Stromal cell of bone marrow (primary cell): ENCODE measurements around the gene BMI1.

Source experiments
- DNase-seq: peaks from one replicate; pipeline ENCODE4 v3.0.0-alpha.2; 2012; ENCODE audit warnings: low read depth

BMI1 gene

DNA sequence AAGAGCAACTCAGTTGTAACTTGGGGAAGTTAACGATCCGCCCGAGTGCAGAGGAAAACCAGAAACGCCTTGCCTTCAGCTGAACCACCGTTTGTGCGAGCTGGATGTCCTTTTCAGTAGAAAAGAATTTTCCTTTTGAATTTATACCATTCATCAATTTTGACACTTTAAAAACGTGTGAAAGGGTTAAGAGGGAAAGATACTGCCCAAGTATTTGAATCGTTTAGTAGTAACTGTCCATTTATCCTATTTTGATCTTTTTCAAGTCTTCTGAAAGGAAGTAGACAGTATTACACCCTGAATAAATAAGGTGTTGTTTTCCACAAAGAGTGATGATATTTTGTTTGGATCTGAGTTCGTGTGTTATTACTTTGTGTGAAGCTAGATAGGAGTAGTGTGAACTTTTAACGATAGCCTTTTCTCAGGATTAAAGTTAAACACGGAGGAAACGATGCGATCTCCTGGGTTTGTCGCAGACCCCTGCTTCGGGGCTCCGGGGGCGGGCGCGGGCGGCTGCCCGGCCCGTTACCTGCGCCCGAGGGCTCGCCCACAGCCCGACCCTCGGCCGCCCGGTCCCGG, 830 bp upstream of the BMI1 start:
- DNase-seq = no peak

DNA sequence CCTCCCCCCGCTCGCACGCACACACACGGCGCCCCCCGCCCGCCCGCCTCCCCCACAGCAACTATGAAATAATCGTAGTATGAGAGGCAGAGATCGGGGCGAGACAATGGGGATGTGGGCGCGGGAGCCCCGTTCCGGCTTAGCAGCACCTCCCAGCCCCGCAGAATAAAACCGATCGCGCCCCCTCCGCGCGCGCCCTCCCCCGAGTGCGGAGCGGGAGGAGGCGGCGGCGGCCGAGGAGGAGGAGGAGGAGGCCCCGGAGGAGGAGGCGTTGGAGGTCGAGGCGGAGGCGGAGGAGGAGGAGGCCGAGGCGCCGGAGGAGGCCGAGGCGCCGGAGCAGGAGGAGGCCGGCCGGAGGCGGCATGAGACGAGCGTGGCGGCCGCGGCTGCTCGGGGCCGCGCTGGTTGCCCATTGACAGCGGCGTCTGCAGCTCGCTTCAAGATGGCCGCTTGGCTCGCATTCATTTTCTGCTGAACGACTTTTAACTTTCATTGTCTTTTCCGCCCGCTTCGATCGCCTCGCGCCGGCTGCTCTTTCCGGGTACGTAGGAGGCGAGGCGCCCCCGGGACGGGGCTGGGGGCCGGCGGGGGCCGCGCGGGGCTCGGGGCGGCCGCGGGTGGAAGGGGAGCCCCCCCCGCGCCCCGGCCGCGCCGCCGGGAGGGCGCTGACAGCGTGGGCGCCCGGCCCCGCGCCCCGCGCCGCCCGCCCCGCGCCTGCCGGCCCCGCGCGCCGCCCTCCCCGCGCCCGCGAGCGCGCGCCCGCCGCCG, 441 bp downstream of the BMI1 start:
- DNase-seq = peak; percentile 53

DNA sequence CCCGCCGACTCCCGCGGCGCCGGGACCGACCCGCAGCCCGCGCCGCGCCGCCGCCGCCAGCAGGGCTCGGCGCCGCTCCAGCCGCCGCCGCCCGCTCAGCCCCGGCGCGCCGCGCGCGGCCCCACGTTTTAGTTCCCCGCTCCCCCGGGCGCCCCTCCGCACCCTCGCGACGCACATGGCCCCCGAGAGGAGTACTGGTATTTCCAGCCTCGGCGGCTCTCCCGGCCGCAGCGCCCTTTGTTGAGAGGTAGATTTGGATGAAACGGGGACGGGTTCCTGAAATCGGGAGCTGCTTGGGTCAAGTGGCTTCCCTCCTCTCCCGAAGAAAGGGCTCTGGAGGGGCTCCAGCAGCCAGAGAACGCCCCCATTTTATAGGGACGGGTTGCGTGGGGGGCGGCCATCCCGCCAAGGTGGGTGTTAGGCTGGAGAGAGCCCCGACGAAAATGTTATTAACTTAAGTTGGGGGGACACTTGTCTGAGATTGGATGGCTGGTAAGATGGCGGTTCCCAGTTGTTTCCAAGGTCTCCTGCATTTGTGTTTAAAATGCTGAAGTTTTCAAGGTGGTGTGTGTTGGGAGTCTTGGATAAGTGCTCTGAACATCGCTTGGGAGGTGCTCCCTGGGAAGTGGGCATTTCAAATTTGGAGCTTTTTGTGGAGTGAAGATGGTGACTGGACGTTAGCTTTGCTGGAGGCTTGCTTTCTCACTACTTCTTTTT, 1.2 kb downstream of the BMI1 start:
- DNase-seq = no peak

DNA sequence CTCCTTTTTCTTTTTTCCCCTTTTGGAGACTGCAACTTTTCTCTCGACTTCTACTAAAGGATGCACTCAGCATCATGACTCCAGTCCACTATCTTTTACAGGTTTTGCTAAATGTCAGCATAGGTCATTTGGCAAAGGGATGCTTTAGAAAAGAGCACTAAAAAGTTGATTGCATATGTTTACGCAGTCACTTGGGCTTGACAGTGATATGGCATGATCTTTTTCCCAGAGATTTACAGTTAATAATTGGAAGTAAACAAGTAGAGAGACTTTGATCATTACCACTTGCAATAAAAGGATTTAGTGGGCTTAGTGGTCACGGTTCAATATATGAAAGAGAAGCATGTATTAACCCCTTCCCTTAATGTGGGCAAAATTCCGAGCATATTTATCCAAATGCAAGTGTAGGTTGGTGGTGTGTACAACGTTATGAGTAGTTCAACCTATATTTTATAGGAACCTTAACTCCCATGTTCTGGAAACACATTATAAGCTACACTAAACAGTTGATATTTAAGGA, 1.8 kb downstream of the BMI1 start:
- DNase-seq = no peak

DNA sequence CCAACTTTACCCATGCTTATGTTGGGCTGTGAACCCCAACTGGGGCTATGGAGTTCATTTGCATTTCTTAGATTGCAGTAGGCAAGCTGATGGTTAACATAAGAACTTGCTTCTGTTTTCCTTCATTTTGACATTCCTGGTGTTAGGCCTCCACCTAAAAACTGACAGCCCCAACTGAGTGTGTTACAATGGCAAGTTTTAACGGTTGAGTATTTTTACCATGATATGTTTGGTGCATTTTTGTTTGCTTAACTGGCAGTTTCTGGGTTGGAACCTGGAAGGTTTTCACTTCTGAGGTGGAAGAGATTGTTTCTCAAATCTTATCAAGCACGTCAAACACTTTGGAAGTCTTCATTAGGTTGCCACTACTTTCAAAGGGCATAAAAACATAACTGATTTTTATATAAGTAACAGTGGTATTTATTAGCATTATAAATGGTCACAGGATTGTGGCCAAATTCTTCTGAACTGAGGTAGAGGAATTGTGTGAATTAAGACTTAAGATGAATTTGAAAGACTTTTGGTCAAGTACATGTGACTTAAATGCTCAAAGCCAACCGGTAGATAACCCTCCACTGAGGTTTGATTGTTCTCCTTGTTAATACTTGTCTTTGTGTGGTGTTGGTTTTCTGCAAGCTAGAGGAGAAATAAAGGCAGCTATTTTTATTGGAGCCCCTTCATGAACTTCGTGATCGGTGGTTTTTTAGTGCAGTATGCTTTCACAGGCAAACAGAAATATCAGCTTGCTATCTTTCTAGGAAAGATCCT, 2.8 kb downstream of the BMI1 start:
- DNase-seq = no peak

DNA sequence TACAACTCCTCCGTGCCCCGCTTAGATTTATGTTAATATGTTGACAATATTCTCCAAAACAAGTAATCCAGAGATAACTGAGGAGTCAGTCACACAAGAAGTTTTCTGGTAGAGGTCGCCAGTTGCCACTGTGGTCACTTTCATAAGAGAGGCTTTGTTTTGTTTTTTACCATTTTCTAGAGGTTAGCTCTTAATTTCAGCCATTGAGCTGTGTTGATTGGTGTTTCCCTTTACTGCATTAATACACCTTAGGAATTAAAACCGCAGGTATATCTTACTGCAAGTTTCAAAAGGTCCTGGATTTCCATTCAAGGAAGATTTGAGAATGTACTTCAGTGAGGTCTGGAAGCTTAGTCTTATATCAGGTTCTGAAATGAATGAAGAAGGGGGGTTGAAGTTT, 3.5 kb downstream of the BMI1 start:
- DNase-seq = no peak

DNA sequence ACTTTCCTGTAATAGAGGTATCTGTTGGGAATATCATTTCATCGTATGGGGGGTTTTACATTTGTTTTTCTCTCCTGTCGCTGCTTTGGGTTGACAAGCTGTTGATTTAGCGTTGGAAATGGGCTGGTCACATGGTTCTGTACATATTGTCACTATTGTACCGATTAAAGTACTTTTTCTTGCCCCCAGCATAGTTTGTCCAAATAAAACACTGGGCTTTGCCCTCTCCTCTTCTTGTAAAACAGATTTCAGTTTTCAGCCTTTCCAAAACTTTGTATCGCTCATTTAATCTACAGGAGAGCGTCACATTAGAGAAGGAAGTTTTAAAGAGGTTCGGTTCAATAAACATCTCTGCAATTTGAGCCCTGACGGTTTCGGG, 4.0 kb downstream of the BMI1 start:
- DNase-seq = no peak

DNA sequence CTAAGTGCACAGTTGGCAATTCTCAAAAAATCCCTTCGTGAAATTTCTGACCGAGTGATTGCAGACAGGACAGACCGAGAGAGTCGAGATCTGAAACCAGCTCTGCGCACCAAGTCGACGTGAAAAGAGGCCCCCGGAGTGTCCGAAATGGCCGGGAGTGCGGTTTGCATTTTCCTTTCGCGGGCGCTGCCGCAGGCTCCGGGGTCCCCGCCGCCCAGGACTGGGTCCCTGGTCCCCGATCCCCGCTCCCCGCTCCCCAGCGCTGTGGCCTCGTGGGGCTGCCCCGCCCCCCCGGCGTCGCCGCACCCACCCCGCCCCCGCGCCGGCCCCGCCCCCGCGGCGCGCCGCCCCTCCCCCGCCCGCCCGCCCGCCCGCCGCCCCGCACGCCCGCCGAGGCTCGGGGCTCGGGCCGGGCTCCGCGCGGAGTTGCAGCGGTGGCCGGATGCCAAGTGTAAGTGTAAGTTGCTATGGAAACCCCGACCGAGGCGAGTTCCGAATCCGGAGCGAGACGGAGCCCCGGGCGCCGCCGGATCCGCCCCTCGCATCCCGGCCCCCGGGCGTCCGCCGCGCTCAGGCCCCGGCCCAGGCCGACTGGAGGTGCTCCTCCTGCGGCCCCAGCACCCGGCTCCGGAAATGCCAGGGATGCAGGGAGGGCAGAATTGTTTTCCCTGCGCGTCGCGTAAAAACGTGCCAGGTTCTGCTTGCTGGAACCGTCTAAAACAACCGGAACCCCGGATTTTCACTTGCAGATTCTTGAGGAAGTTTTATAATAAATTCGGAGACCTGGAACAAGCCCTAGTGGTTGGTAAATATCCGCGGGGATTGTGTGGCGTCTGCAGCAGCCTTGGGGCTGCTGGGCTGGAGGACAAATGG, 4.6 kb downstream of the BMI1 start:
- no peak for DNase-seq

DNA sequence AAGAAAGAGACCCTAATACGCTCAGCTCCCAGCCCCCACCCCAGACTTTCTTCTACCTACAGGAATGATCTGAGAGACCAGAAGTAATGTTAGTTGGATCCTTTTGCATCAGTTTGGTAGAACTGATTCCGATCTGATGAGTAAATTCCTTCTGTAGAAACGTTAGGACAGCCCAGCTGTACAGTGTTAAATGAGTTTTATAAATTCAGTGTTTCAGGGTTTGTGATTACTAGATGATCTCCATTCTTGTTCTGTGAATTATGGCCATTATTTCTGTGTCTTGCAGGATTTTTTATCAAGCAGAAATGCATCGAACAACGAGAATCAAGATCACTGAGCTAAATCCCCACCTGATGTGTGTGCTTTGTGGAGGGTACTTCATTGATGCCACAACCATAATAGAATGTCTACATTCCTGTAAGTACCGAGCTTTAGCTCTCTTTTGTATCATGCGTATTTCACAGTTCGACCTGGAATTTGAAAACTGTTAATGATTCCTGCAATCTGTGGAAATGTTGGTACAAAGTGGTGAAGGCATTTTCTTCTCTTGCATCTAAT, 5.3 kb downstream of the BMI1 start:
- no peak for DNase-seq

DNA sequence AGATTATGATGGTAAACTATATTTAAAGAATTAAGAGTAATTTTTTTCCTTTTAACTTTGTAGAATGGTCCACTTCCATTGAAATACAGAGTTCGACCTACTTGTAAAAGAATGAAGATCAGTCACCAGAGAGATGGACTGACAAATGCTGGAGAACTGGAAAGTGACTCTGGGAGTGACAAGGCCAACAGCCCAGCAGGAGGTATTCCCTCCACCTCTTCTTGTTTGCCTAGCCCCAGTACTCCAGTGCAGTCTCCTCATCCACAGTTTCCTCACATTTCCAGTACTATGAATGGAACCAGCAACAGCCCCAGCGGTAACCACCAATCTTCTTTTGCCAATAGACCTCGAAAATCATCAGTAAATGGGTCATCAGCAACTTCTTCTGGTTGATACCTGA, 8.3 kb downstream of the BMI1 start:
- no peak for DNase-seq

DNA sequence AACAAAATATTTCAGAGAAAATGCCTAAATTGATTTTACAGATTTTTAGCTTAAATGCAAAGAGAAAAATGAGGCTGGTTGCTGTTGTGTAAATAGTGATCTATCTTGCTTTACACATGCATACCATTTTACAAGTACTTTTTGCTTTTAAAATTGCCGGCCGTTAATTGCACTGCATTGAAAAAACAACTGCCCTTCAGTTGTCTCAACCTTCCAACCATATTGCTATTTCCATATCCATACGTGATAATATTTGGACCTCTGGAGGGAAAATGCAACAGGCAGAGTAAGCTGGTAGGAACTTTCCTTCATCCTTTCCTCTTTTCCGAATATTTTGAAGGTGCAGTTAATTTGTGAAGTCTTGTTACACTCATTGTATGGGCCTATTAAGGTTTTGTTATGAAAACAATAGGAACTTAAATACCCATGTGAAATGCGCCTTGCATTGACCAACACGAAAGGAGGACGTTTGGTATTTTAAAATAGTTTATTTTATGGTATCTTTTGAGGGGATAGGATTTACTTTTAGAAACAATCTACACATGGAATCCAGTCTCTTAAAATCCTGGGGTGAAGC, 11.3 kb downstream of the BMI1 start:
- DNase-seq = no peak

DNA sequence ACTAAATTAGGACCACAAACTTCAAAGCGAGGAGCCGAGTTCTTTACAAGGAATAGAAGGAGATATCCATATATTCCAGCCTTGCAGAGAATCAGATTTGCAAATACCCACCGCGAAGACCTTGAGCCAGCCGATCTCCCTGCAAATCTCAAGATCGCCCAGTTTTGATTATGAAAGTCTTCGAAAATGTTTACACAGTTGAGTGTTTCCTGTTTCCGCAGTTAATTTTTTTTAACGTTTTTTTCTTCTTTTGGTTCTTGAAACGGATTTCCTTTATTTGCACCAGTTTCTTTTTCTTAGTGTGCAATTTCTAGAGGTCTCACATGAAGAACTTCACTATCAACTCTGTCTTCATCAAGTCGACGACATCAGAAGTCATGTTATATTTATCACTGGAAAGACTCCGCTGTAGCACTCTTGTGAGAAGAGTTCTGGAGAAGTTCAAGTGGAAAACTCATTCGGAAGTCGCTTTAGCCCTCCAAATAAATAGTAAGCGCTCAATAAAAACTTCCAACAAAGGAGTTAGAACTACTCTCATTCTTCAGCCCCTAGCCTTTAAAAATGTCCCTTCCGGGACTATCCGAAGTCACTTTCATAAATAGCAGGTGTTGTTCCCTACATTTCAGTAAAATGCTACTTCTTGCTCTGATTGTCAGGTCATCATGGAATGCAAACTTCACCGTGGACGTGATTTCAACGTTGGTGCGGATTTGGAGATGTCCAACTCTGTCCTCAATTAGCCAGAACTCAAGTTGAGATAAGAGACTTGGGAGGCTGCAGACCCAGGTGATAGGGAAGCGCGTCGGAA, 12.5 kb downstream of the BMI1 start:
- DNase-seq = no peak

DNA sequence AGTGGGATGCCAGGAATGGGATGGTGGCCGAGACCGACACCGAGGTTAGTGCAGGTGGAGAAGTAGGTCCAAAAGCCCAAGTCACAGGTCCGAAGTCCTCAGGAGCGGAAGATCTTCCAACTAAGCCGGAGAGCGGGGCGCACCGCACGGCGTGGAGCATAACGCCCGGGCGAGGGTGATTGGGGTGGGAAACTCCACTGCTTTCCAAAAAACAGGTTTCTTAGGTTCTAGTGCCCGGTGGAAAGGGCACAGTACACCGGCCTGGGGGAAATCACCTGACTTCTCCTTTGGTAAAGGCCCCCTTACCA, 13.0 kb downstream of the BMI1 start:
- DNase-seq = no peak

DNA sequence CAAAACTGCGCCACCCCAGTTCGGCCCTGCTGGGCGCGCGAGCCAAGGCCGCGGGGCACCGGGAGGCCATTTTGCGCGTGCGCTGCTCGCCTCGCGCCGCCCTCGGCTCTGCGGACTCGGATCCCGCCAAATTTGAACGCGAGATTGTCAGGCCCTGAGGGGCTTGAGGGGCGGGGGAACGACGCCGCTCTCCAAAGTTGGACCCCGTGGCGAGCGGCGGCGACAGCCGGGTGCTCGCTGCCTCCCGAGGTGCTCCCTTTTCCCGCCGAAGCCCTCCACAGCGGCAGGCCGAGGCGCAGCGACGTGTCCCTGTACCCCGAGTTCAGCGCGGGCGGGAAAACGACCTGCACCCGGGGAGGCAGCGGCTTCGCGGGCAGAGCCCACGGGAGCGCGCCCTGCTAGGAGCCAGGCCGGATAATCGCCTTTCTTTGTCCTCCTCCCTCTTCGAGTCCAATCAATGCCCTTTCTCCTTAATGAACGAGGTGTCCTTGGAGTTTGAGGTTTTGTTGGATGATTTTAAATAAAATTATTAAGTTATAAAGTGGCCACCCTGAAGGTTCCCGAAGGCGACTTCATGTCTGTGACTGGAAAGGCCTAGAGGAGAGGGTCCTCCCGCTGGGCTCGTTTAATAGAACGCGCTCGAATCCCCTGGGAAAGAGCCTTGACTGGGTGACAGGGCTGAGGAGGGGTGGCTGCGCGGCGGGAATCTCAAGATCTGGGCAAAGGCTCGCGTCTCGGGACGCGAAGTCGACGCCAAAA, 13.7 kb downstream of the BMI1 start:
- DNase-seq = no peak

DNA sequence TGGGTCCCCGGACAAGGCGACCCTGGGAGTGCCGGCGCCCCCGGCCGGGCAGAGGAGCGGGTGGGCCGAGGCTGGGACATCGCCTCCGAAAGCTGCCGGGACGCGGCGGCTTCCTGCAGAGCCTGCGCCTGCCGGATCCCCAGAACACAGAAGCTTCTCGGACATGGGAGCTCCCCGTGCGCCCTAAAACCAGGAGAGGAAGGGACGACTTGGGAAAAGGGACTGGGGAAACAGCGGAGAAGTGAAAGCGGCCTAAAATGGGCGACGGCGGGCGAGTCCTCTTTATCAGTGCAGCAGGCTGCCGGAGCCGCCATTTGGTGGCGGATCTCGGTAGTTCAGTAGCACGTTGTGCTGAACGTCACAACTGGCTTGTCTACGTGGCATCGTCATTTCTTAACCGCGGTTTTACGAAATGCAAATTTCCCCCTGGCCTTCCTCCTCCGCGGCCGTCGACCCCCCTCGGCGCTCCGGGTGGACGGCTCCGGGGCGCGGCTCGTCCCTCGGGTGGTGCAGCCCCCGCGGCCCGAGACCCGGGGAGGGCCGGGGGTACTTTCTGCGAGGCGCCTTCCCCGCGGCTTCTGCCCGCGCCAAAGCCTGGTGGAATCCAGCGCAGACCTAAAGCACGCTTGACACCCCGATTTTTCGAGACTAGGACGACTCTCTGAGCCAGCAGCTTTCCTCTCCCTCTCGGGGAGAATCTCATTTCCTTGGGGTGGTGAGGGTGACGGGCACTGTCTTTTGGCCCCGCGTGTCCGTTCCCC, 14.5 kb downstream of the BMI1 start:
- no peak for DNase-seq

DNA sequence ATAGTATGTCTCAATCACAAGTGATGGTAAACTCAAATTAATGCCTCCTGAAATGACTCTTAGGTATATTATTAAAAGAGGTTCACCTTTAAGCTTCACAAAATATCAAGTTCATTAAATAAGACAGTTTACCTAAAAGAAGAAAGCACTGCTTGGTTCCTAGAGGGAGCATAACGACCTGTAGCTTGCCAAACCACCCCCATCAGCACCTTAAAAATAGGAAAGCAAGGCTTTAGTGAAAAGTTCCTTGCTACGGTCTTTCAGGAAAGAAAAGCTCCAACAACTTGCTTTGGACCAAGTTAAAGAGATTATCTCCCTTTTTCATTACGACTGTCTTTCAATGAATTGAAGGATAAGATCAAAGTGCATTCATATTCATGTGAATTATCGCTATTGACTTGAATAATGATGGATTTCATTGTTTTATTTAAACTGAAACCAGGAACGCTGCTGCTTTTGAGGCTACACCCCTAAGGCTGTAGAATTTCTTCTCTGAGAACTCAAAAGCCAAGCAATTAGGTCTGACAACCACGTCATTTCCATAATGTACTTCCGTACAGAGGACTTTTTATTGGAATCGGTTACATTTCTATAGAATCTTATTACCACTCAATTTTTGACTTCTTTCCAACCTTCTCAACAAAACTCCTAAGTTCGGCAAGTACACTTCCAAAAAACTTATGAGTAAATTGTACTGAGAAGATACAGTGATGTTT, 17.4 kb downstream of the BMI1 start:
- no peak for DNase-seq

DNA sequence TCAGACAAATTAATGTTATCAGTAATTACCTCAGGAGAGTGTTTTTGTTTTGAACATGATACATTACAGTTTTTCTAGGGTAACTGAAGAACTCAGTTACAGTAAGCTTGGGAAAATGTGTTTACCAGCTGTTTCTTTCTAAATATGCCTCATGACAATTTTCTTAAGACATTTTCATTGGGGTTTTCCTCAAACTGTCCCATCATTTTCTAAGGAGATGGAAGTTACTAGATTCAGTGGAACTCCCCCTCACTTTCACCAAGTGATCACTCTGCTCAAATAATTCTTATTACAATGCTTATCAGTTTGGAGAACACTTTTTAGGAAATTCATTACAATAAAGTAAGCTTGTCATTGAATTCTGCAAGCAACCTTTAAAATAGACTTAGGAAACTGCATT, 18.0 kb downstream of the BMI1 start:
- DNase-seq = no peak

DNA sequence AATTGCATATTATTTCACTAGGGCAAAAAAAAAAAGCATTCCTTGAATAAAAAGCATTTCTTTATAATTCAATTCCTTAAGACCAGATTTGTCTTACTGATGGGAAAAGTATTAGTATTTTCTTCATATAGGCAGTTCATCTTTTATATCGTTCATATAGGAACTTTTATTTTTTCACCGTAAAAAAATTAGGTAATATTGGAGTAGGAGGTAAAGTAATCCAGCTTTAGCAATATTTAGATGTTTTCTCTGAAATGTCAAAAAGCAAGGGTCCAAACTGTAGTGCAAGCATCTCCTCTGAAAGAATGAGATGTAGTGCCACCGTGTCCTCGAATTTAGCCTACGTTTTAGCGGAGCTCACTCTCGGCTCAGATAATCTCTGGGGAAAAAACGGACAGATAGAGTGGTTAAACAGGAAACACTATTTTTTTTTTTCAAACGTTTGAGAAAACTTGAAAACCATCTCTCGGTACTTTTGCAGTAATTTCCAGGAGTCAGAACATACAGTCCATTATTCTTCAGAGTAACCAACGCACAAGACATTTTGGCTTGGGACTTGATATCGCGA, 18.9 kb downstream of the BMI1 start:
- no peak for DNase-seq
